Activated CD8-positive, alpha-beta memory T cell treated with anti-CD3 and anti-CD28 coated beads, Interleukin-2, amount 50 U/mL, for 4 hours (primary cell): ENCODE data around the gene CDK5RAP3.

Experiments
- DNase-seq: peaks from one replicate; pipeline ENCODE4 v3.0.0-alpha.2; 2020

Gene CDK5RAP3

GRCh38 chr17:47949197-47949759 lies 21.6 kb upstream of the CDK5RAP3 start:
- peak; percentile 78 for DNase-seq

- DNase-seq = no peak
Measured at GRCh38 chr17:47949946-47950345, 21.0 kb upstream of the CDK5RAP3 start.

- DNase-seq = no peak
Measured at GRCh38 chr17:47950448-47950847, 20.5 kb upstream of the CDK5RAP3 start.

- DNase-seq = no peak
Measured at GRCh38 chr17:47952171-47953021, 18.5 kb upstream of the CDK5RAP3 start.

DNA sequence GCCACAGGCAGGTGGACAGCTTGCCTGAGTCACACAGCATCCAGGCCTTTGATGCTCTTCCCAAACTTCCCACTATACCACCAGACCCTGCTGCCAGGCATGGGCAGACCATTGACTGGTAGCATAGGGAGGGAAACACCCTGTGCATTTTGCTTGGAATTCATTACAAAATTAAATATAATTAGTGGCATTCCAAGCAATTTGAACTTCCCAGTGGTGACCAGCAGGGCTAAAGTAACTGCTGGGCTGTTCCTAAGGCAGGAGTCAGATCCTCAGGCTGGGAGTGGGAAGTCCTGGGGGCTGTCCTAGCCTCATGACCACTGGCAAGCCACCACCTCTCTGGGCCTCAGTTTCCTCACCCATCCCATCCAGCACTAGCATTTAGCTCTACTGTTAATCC lies 17.0 kb upstream of the CDK5RAP3 start:
- no peak for DNase-seq

GRCh38 chr17:47955497-47956461 lies 15.1 kb upstream of the CDK5RAP3 start:
- no peak for DNase-seq

GRCh38 chr17:47956791-47957590 lies 13.9 kb upstream of the CDK5RAP3 start:
- no peak for DNase-seq

DNA sequence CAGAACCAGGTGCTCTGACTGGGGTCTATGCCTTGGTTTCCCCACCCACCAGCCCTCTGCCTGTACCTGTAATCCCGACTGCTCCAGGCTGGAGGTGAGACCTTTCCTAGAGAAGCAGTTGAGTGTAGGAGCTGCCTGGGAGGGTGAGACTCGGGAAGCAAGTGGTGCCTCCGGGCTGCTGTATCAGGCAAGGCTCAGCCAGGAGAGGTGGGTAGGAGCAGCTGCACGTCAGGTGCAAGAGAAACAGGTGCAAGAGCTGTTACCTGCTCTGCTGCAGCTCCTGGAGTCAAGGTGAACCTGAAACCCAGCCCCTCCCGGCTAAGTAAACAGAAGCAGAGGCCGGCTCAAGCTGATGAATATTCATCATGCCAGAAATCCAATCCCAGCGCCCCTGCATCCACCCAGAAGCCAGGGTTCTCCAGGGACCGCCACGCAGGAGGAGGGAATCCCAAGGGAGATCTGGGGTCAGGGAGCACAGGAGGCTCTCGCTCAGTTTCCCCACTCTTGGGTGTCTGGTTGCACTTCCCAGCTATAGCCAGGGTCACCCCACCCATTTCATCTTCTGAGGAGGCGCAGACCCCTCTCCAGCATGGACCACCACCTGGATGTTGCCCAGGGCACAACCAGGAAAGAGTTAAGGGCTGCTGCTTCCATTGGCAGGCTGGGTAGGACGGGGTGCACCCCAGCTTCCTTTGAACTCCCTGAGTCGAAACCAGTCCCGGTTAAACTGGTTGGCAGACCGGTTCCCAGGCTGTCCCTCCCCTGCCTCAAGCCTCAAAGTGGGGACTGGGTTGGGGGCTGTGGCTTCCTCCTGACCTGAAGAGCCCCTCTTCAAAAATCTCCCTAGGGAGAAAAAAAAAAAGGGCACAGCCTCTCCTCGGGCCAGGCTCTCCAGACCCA lies 13.1 kb upstream of the CDK5RAP3 start, which contains the start of gene PRR15L:
Gene PRR15L, minus strand, starts transcription at position 293 of the 900 bp plus-strand sequence. CDS start 4,649 bp downstream, outside the sequence.
- no peak for DNase-seq

- DNase-seq = no peak
Measured at GRCh38 chr17:47959825-47960655, 10.9 kb upstream of the CDK5RAP3 start.

- no peak for DNase-seq
Measured at GRCh38 chr17:47961406-47961805, 9.5 kb upstream of the CDK5RAP3 start.

- no peak for DNase-seq
Measured at GRCh38 chr17:47962901-47963300, 8.0 kb upstream of the CDK5RAP3 start.

GRCh38 chr17:47964856-47965255 lies 6.1 kb upstream of the CDK5RAP3 start:
- DNase-seq = no peak

DNA sequence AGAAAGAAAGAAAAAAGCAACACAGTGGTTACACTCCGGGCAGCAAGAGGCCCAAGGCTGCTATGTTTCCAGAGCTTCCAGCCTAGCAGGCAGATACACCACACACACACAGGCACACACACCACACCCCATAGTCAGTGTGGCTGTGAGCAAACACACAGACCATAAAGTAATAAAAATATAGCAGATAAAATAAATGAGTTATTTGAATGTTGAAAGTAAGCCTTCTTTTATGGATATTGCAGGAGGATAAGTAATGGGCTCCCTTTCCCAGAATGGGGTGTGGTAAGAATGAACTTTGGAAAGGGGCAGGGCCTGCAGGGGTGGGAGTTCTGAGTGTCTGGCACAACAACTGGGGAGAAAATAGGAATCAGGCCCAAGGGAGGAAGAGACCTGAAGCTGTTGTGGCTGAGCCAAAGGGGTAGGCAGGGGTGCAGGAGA lies 4.8 kb upstream of the CDK5RAP3 start:
- no peak for DNase-seq

DNA sequence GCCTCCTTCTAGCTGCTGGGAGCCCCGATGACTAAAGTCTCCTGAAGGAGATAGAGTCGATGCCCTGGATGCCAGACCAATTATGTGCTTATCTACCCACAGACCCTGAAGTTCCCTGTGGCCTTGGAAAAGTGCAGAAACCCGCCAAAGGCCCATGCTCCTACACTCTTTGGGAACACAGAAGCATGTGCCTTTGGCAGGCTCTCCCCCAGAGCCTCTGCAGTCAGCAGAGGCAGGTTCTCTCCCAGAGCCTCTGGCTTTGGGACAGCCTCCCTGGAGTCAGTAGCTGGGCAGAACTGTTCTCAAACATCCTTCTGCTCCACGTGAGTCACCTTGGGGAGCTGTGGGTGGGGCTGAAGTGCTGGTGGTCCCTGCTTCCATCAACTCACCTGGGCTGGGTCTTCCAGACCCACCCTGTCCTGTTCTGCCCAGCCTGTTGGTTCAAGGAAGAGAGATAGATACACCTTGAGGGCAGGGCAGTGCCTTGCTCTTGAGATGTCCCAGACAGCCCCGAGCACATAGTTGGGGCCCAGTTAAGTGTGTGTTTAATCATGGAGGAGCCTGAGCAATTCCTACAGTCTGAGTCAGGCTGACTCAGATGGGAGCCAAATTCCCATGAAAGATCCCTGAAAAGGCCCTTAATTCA lies 3.2 kb upstream of the CDK5RAP3 start:
- no peak for DNase-seq

DNA sequence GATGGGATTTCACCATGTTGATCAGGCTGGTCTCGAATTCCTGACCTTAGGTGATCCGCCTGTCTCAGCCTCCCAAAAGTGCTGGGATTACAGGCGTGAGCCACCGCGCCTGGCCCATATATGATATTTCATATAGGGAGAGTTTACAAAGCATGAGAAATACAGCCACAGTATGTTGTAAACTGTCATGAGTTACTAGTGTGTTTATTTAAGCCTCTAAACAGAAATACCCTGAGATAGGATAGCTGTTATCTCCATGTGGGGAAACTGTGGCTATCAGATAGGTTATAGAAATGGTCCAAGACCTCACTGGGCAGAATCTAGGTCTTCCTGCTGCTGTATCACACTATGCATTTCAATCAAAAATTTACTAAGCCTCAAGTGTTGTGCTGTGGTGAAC lies 2.1 kb upstream of the CDK5RAP3 start:
- no peak for DNase-seq

DNA sequence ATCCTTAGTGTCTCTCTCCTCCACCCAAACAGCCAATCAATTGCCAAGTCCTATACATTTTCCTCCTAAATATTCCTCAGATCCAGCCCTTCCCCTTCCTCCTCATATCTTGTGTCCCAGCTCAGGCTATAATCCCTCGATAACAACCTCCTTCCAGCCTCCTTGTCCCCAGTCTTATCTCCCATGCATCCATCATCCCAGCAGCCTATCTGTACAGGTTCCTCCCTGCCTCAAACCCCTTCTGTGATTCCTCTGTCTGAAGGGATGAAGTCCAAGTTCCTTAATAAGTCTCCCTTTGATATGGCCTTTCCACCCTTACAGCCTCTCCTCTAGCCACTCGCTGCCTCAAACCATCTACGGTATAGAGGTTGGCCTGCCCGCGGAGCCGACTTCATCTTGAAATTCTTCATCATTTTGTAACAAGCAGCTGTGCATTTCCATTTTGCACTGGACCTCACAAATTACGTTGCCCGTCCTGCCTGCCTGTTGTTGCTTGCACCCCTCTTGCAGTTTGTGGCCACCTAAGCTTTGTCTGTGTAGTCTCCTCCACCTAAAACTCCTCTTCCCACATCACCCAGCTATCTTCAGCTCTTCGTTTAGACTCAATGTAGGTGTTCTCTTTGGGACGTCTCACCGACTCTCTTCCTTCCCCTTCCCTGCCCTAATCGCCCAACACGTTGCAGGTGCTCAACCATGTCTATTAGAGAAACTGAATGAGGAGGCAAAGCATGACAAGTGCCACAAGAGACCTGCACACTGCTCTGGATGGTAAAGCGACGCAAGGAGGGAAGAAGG lies 786 bp upstream of the CDK5RAP3 start:
- DNase-seq = no peak

DNA sequence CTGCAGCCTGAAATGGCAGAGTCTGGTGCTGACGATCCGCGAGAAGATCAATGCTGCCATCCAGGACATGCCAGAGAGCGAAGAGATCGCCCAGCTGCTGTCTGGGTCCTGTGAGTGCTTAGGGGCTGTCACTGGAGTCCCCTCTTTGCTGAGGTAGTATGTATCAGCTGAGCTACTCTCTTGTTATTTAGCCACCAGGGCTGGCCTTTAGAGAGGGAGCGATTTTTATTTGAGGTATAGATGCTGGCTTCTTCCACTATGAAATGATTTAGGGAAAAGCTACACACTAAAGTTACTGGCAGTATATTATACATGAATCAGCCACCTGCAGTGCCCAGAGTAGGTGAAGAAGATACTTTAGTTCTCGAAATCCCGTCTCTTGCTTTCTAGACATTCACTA lies 2.6 kb downstream of the CDK5RAP3 start:
- no peak for DNase-seq

GRCh38 chr17:47975189-47975822 lies 4.4 kb downstream of the CDK5RAP3 start:
- no peak for DNase-seq
